Large intestine (tissue), 3 donors: ENCODE measurements around the gene EPHA8. TPM values are rescaled to one million over a fixed set of nuclear protein-coding genes. Genes with fewer than 3 reads are reported as not detected.

Experiments
- DNase-seq, 2 donors: peaks; one replicate each; pipeline versions ENCODE4 v3.0.0 to v3.0.0-alpha.2; 2013
- H3K27ac ChIP-seq: one replicate; pipeline ENCODE4 v1.5.1; 2013; ENCODE audit warnings: low read length
- H3K27me3 ChIP-seq: 2 replicates; pipeline ENCODE4 v1.6.1; 2013; ENCODE audit warnings: low read length; ENCODE audit not compliant: control insufficient read depth, insufficient read depth
- H3K36me3 ChIP-seq: 2 replicates; pipeline ENCODE4 v1.6.1; 2013; ENCODE audit warnings: low read length; ENCODE audit not compliant: control insufficient read depth, insufficient read depth
- H3K4me1 ChIP-seq: one replicate; pipeline ENCODE4 v1.6.1; 2013; ENCODE audit warnings: low read length; ENCODE audit not compliant: control insufficient read depth, insufficient read depth
- H3K4me3 ChIP-seq: one replicate; pipeline ENCODE4 v1.5.1; 2013; ENCODE audit warnings: low read length
- H3K9me3 ChIP-seq: one replicate; pipeline ENCODE4 v1.6.1; 2013; ENCODE audit warnings: mild to moderate bottlenecking, low read depth, low read length, moderate library complexity; ENCODE audit not compliant: control insufficient read depth
- WGBS: methylation state at CpG from one replicate; pipeline ENCODE4 v1.1.5; 2013; ENCODE audit warnings: low lambda C conversion rate; ENCODE audit not compliant: insufficient coverage; 5-methylcytosine and 5-hydroxymethylcytosine counted together
- polyA plus RNA-seq: library from polyadenylated mRNA; unstranded; fragments of 120-200 nt; gene quantifications from one replicate; pipeline ENCODE4 v1.2.1, GENCODE V29; 2013

EPHA8 gene
- polyA plus RNA-seq, 1 donor: 0.57 TPM

DNA sequence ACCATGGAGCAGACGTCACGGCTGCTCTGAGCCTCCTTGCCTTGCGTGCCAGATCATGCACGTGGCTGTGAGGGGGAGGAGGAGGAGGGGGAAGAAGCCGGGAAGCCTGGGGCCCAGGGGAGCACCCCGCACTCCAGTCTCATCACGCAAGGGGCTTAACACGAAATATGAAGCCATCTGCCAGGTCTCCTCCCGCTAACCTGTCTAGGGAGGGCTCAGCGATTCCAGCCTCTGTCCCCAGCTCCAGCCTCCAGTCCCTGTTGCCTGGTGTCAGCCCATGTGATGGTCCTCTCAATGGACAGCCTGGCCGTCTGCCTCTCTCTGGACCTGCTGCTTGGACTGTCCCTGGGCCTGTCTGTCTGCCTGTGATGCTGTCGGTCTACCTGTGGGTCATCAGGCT is 50.7 kb downstream of the EPHA8 start:
- no CpG with 5 or more reads among the region's 12 CpGs for WGBS
- Histone ChIP-seq H3K9me3 (no peaks in the 10 kb centered on the region), H3K36me3 (no peaks in the 10 kb centered on the region), H3K4me3 (no peak overlapping the region), H3K27me3 (peaks cover 39% of the 10 kb centered on the region), H3K27ac (no peak overlapping the region), H3K4me1 (no peaks in the 10 kb centered on the region)
- DNase-seq: no peak

DNA sequence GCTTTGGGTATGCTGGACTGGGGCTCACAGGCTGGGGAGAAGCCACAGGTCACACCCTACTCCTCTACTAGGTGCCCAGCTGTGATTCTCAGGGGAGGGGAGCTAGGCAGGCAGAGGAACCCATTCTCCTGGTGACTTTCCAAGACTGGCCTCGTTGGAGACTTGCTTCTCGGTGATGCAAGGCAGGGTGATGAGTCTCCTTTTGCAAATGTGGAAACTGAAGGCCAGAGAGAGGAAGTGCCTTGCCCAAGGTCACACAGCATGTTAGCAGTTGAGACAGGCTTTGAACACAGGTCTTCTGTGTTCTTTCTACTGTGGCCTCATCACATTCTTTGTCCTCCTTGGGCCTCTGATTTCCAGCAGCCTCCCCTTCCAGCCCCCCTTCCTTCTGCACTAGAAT is 52.6 kb downstream of the EPHA8 start:
- no peak for DNase-seq
- WGBS: no CpG with 5 or more reads among the region's 2 CpGs
- Histone ChIP-seq H3K27ac (no peak overlapping the region), H3K4me3 (no peak overlapping the region), H3K4me1 (no peaks in the 10 kb centered on the region), H3K27me3 (peaks cover 42% of the 10 kb centered on the region), H3K36me3 (no peaks in the 10 kb centered on the region), H3K9me3 (no peaks in the 10 kb centered on the region)

DNA sequence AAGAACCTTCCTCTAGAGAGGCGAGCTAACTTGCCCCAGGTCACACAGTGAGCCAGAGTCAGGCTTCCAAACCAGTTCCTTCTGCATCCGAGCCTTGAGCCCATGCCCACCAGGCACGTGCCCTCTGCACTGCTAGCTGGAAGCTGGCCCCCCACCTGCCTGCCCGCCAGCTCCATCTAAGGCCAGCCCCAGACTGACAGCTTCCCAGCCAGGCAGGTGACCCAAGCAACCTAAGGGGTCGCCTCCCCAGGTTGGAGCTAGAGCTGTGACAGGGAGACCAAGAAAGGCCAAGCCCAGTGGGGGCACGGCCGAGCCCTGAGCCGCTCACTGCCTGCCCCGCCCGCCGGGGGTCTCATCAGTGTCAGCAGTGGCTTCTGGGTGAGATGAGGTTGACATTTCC is 53.3 kb downstream of the EPHA8 start:
- no peak for DNase-seq
- WGBS: no CpG with 5 or more reads among the region's 11 CpGs
- Histone ChIP-seq H3K27me3 (peaks cover 42% of the 10 kb centered on the region), H3K9me3 (no peaks in the 10 kb centered on the region), H3K4me1 (no peaks in the 10 kb centered on the region), H3K4me3 (no peak overlapping the region), H3K36me3 (no peaks in the 10 kb centered on the region), H3K27ac (no peak overlapping the region)

DNA sequence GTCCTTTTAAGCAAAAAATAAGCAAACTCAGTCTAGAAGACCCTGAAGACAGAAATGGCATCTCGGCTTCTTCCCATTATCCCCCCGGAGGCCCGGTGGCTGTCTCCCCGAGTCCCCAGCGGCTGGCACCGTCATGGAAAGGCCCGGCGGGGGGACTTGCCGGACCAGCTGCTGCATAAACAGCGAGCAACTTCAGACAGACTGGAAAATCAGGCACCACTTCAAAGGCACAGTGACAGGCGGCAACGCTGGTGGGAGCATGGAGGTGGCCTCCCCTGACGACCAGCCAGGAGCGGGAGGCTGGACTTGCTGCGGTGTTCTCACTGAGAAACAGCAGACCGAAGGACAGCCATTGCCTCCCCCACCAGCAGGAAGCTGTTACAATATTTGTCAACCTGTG is 54.8 kb downstream of the EPHA8 start:
- Histone ChIP-seq H3K4me1 (no peaks in the 10 kb centered on the region), H3K36me3 (no peaks in the 10 kb centered on the region), H3K27ac (no peak overlapping the region), H3K27me3 (peaks cover 46% of the 10 kb centered on the region), H3K4me3 (no peak overlapping the region), H3K9me3 (no peaks in the 10 kb centered on the region)
- whole genome bisulfite sequencing: no CpG with 5 or more reads among the region's 16 CpGs
- no peak for DNase-seq

DNA sequence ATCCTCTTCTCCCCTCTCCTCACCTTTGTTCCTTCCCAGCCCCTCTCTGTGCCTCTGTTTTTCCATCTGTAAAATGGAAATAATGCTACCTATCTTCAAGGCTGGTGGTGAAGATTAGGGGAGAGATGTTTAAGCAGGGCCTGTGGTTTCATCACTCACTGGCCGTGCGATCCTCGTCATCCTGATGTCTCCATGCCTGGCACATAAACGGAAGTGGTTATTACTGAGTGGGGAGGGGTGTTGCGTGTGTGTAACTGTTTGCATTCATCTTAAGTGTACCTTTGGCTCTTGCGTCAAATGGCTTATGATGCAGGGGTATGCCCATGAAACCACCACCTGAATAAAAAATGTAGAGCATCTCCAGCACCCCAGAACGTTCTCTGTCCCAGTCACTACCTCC is 56.0 kb downstream of the EPHA8 start:
- Histone ChIP-seq H3K27me3 (peaks cover 46% of the 10 kb centered on the region), H3K4me1 (no peaks in the 10 kb centered on the region), H3K4me3 (no peak overlapping the region), H3K9me3 (no peaks in the 10 kb centered on the region), H3K27ac (no peak overlapping the region), H3K36me3 (no peaks in the 10 kb centered on the region)
- no peak for DNase-seq
- no CpG with 5 or more reads among the region's 7 CpGs for WGBS

DNA sequence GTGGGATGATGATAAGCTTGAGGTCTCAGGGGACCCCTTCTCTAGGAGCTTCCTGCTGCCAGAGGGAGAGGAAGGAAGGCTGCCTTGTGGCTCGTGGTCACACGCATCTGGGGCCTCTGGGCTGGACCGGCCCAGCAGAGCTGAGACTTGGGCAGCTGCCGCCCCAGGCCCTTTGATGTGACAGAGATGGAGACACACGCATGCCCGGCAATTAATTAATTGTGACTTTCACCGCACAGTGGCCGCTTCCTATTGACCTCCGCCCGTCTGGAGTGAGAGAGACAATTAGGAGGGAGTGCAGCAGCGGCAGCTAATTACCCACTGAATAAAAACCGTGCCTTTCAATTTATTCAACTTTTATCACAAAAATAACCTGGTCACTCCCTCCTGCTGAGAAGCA is 56.5 kb downstream of the EPHA8 start:
- no peak for DNase-seq
- H3K27me3 ChIP-seq: peaks cover 44% of the 10 kb centered on the region
- no CpG with 5 or more reads among the region's 12 CpGs for WGBS
- no peaks in the 10 kb centered on the region for H3K36me3 ChIP-seq
- no peak overlapping the region for H3K27ac ChIP-seq
- no peaks in the 10 kb centered on the region for H3K4me1 ChIP-seq
- H3K4me3 ChIP-seq: no peak overlapping the region
- no peaks in the 10 kb centered on the region for H3K9me3 ChIP-seq

DNA sequence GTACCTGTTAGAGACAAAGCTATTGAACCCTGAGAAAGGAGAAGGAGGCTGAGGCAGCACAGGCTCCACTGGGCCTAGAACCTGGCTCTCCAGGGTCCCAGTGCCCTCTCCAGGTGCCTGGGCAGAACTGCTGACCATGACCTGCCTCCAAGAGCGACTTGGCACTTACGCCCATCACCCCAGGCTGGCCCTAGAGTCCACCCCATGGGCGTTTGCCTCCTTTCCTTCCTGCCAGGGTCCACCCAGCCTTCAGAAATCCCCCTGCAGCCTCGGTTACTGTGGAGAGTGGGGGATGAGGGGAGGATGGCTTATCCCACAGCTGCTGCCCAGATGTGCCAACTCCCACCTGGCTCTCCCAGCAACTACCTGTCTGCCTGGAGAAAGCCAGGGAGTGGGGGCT is 58.5 kb downstream of the EPHA8 start:
- no CpG with 5 or more reads among the region's 4 CpGs for WGBS

DNA sequence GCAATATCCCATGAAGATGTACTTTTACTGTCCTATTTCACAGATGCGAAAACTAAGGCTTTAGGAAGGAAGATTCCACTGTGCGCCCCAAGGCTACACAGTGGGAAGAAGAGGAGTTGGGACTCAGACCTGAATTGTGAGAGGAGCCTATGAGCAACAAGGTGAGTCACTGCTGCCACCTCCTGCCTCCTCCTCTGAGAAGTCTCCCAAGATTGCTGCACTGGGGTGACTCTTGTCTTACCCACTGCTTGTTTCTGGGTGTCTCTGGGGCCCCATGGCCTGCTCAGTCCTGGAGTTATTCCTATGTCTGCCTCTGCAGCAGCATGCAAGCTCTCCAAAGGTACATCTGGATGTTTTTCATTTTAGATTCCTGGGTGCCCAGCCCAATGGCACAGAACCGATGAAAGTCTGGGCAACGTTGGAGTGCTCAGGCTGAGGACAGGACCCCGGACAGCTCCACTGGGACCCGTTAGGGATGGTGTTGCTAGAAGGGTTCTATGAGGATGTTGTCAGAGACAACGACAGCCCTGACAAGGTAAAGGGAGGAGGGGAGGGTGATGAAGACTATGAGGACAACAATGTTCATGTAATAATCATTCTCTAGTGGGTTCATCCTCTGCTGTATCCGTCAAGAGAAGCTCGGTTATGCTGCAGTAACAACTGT is 62.1 kb downstream of the EPHA8 start:
- Histone ChIP-seq H3K36me3 (no peaks in the 10 kb centered on the region), H3K4me1 (no peaks in the 10 kb centered on the region), H3K27ac (no peak overlapping the region), H3K9me3 (no peaks in the 10 kb centered on the region), H3K27me3 (peaks cover 36% of the 10 kb centered on the region), H3K4me3 (no peak overlapping the region)
- DNase-seq: no peak
- WGBS: no CpG with 5 or more reads among the region's 9 CpGs

More for the DNA sequence above, 58.5 kb downstream of the EPHA8 start:
- no peaks in the 10 kb centered on the region for H3K36me3 ChIP-seq
- DNase-seq: no peak
- no peak overlapping the region for H3K4me3 ChIP-seq
- peaks cover 47% of the 10 kb centered on the region for H3K27me3 ChIP-seq
- H3K9me3 ChIP-seq: no peaks in the 10 kb centered on the region
- H3K4me1 ChIP-seq: no peaks in the 10 kb centered on the region
- H3K27ac ChIP-seq: no peak overlapping the region

DNA sequence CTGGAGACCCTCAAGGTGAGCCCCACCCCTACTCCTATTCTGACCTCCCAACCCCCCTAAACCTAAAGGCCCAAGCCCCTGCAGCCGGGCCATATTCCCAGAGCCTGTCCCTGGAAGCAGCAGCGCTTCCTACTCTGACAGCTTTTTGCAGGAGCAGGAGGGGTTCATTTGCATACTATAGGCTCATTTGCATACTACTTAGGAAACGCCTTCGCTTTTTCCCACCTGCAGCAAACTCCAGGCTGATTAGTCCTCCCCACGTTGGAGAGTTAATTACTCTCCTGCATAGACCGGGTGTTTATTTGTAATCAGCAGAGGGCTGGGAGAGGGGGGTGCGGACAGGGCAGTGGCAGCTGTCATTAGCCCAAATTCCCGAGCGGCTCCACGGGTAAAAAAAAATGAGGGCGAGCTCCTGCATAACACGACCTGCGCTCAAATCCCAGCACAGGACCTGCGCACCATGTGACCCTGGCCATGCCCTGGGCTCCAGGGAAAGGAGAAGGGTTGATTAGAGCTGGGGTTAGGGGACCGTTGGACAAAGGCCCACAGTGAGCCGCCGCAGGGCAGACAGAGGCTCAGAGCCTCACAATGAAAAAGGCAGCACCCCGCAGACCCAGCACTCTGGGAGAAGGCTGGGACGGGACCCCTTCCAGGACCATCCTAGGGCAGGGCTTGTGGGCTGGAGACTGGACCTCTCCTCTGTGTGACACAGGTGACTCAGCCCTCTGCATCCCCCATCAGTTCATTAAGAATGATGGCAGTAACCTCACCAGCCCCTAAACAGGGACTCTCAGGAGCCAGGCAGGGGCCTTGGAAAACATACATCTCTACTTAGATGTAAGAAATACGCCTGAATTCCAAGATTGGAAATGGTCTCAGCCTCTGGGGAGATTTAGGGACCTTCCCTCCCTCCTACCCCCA is 63.2 kb downstream of the EPHA8 start:
- H3K27ac ChIP-seq: no peak overlapping the region
- peaks cover 36% of the 10 kb centered on the region for H3K27me3 ChIP-seq

DNA sequence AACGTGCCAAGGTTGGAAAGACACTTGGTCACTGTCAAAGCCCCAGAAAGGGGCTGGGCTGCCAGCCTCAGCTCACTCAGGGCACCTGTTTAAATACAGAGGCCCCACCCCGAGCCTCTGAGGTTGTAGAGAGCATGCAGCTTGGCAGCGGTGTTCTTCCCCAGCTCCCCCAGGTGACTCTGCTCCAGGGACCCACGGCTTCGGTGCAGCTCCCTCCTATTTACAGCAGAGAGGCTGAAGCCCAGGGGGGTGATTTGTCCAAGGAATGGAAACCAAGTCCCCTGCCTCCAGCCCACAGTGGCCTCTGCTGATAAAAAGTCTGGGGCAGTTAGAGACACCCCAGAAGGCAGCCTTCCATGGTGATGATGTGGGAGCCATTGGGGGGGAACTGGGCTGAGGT is 64.0 kb downstream of the EPHA8 start:
- no peak for DNase-seq
- H3K27ac ChIP-seq: no peak overlapping the region
- no peaks in the 10 kb centered on the region for H3K9me3 ChIP-seq
- no peaks in the 10 kb centered on the region for H3K4me1 ChIP-seq
- H3K36me3 ChIP-seq: no peaks in the 10 kb centered on the region
- H3K27me3 ChIP-seq: peaks cover 32% of the 10 kb centered on the region
- WGBS: no CpG with 5 or more reads among the region's 5 CpGs
- no peak overlapping the region for H3K4me3 ChIP-seq

More for the DNA sequence above, 63.2 kb downstream of the EPHA8 start:
- Histone ChIP-seq H3K4me3 (no peak overlapping the region), H3K9me3 (no peaks in the 10 kb centered on the region), H3K36me3 (no peaks in the 10 kb centered on the region), H3K4me1 (no peaks in the 10 kb centered on the region)
- no CpG with 5 or more reads among the region's 20 CpGs for WGBS
- no peak for DNase-seq
